ENCODE results near the gene RNF181. TPM values are rescaled to one million over a fixed set of nuclear protein-coding genes. Genes with fewer than 3 reads are reported as not detected.
A peak's percentile ranks its signal among the peaks of the same experiment; 100 is the strongest.
"Not testable (repeated sequence)": the region's sequence is repeated elsewhere in the genome, so short reads cannot be mapped to it uniquely, and the experiment has no call there.

RNF181 gene
- total RNA-seq, 1 donor from 2014 or later, result 74.1 TPM

- peaks cover 10 to 16% (median 11%) of the 10 kb centered on the region in 3 donors for H3K4me1 ChIP-seq (ENCODE audit: control insufficient read depth in 3 of 3, insufficient read depth in 3 of 3, low read length in 3 of 3)
- H3K27me3 ChIP-seq (ENCODE audit: control insufficient read depth in 3 of 3, insufficient read depth in 3 of 3, low read length in 3 of 3), result no peaks in the 10 kb centered on the region
- no peaks in the 10 kb centered on the region for H3K9me3 ChIP-seq (ENCODE audit: control insufficient read depth in 3 of 3, low read length in 3 of 3)
- no peak overlapping the region for H3K4me3 ChIP-seq (ENCODE audit: low read length in 3 of 3)
- peaks cover 38 to 59% (median 46%) of the 10 kb centered on the region in 3 donors for H3K36me3 ChIP-seq (ENCODE audit: control insufficient read depth in 3 of 3, insufficient read depth in 3 of 3, low read length in 3 of 3)
- H3K9ac ChIP-seq (ENCODE audit: low read depth in 1 of 3, low read length in 3 of 3), result no peak overlapping the region
- H3K27ac ChIP-seq (ENCODE audit: low read depth, low read length), result no peak overlapping the region
Measured at GRCh38 chr2:85551698-85552678, 43.6 kb upstream of the RNF181 start.

DNA sequence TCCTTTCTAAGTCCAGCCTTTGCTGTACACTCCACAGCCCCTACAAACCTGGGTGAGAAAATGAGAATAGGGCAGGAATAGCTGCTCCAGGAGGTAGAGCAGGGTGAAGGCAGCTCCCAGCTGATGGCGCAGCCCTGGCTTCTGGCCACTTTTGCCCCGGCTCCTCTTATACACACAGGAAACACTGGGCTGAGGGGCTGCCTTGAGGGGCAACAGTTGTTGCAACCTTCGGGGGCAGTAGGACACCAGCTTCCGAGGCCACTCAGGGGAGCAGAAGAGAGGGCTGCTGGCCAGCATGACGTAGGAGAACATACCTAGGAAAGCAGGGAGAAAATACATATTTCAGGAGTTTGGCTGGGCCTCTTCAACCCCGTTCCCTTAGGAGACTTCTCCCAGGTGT lies 42.4 kb upstream of the RNF181 start:
- Histone ChIP-seq H3K9me3 (ENCODE audit: control insufficient read depth in 3 of 3, low read length in 3 of 3) (no peaks in the 10 kb centered on the region), H3K27me3 (ENCODE audit: control insufficient read depth in 3 of 3, insufficient read depth in 3 of 3, low read length in 3 of 3) (no peaks in the 10 kb centered on the region), H3K4me3 (ENCODE audit: low read length in 3 of 3) (no peak overlapping the region), H3K27ac (ENCODE audit: low read depth, low read length) (no peak overlapping the region), H3K9ac (ENCODE audit: low read depth in 1 of 3, low read length in 3 of 3) (no peak overlapping the region), H3K4me1 (ENCODE audit: control insufficient read depth in 3 of 3, insufficient read depth in 3 of 3, low read length in 3 of 3) (peaks cover 10 to 16% (median 11%) of the 10 kb centered on the region in 3 donors), H3K36me3 (ENCODE audit: control insufficient read depth in 3 of 3, insufficient read depth in 3 of 3, low read length in 3 of 3) (peaks cover 43 to 64% (median 50%) of the 10 kb centered on the region in 3 donors)

- Histone ChIP-seq H3K36me3 (ENCODE audit: control insufficient read depth in 3 of 3, insufficient read depth in 3 of 3, low read length in 3 of 3) (peaks cover 49 to 64% (median 55%) of the 10 kb centered on the region in 3 donors), H3K9ac (ENCODE audit: low read depth in 1 of 3, low read length in 3 of 3) (no peak overlapping the region), H3K9me3 (ENCODE audit: control insufficient read depth in 3 of 3, low read length in 3 of 3) (no peaks in the 10 kb centered on the region), H3K4me3 (ENCODE audit: low read length in 3 of 3) (no peak overlapping the region), H3K4me1 (ENCODE audit: control insufficient read depth in 3 of 3, insufficient read depth in 3 of 3, low read length in 3 of 3) (peaks cover 10 to 20% (median 19%) of the 10 kb centered on the region in 3 donors), H3K27me3 (ENCODE audit: control insufficient read depth in 3 of 3, insufficient read depth in 3 of 3, low read length in 3 of 3) (no peaks in the 10 kb centered on the region), H3K27ac (ENCODE audit: low read depth, low read length) (no peak overlapping the region)
Measured at GRCh38 chr2:85554980-85555612, 40.4 kb upstream of the RNF181 start.

- Histone ChIP-seq H3K27me3 (ENCODE audit: control insufficient read depth in 3 of 3, insufficient read depth in 3 of 3, low read length in 3 of 3) (no peaks in the 10 kb centered on the region), H3K36me3 (ENCODE audit: control insufficient read depth in 3 of 3, insufficient read depth in 3 of 3, low read length in 3 of 3) (peaks cover 40 to 45% (median 40%) of the 10 kb centered on the region in 3 donors), H3K4me1 (ENCODE audit: control insufficient read depth in 3 of 3, insufficient read depth in 3 of 3, low read length in 3 of 3) (peaks cover 10 to 25% (median 16%) of the 10 kb centered on the region in 3 donors), H3K4me3 (ENCODE audit: low read length in 3 of 3) (no peak overlapping the region), H3K9me3 (ENCODE audit: control insufficient read depth in 3 of 3, low read length in 3 of 3) (no peaks in the 10 kb centered on the region), H3K27ac (ENCODE audit: low read depth, low read length) (no peak overlapping the region), H3K9ac (ENCODE audit: low read depth in 1 of 3, low read length in 3 of 3) (no peak overlapping the region)
Measured at GRCh38 chr2:85557130-85557529, 38.4 kb upstream of the RNF181 start.

DNA sequence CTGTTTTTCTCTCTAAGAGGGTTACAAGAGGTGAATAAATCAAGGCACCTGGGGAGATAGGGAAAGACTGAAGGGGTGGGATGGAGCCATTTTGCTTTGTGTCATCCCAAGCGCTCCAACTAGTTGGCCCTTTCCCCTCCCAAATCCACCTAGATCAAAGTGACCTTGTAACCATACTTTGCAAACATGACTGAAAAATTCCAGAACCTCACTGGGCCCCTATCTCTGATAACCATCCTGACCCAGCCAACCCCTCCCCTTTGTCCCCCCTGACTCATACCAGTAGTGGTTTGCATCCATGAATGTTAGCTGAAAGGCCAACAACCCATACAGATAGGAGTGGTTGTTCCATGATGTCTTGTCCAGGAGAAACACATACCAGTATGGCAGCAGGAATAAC lies 37.4 kb upstream of the RNF181 start:
- Histone ChIP-seq H3K36me3 (ENCODE audit: control insufficient read depth in 3 of 3, insufficient read depth in 3 of 3, low read length in 3 of 3) (peaks cover 30 to 37% (median 33%) of the 10 kb centered on the region in 3 donors), H3K9me3 (ENCODE audit: control insufficient read depth in 3 of 3, low read length in 3 of 3) (no peaks in the 10 kb centered on the region), H3K4me3 (ENCODE audit: low read length in 3 of 3) (no peak overlapping the region), H3K27ac (ENCODE audit: low read depth, low read length) (no peak overlapping the region), H3K9ac (ENCODE audit: low read depth in 1 of 3, low read length in 3 of 3) (peak overlapping the region in 1 of 3 donors; percentile 11), H3K27me3 (ENCODE audit: control insufficient read depth in 3 of 3, insufficient read depth in 3 of 3, low read length in 3 of 3) (no peaks in the 10 kb centered on the region), H3K4me1 (ENCODE audit: control insufficient read depth in 3 of 3, insufficient read depth in 3 of 3, low read length in 3 of 3) (peaks cover 10 to 23% (median 16%) of the 10 kb centered on the region in 3 donors)

DNA sequence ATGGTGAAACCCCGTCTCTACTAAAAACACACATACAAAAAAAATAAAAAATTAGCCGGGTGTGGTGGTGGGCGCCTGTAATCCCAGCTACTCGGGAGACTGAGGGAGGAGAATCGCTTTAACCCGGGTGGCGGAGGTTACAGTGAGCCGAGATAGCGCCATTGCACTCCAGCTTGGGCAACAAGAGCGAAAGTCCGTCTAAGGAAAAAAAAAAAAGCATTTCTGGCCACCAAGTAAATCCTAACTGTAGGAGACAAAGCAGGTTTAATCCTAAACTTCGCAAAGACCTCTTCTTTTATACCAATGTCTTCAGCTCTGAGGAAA lies 35.2 kb upstream of the RNF181 start:
- peak overlapping the region; percentile 97 to 99 (median 97) for H3K4me3 ChIP-seq (ENCODE audit: low read length in 3 of 3)
- not testable (repeated sequence) for H3K27ac ChIP-seq (ENCODE audit: low read depth, low read length); H3K9me3 ChIP-seq (ENCODE audit: control insufficient read depth in 3 of 3, low read length in 3 of 3); H3K27me3 ChIP-seq (ENCODE audit: control insufficient read depth in 3 of 3, insufficient read depth in 3 of 3, low read length in 3 of 3)
- peaks cover 10 to 23% (median 16%) of the 10 kb centered on the region in 3 donors for H3K4me1 ChIP-seq (ENCODE audit: control insufficient read depth in 3 of 3, insufficient read depth in 3 of 3, low read length in 3 of 3)
- peak overlapping the region; percentile 96 to 100 (median 98) for H3K9ac ChIP-seq (ENCODE audit: low read depth in 1 of 3, low read length in 3 of 3)
- H3K36me3 ChIP-seq (ENCODE audit: control insufficient read depth in 3 of 3, insufficient read depth in 3 of 3, low read length in 3 of 3), result peaks cover 14 to 17% (median 16%) of the 10 kb centered on the region in 3 donors

- peaks cover 10 to 23% (median 16%) of the 10 kb centered on the region in 3 donors for H3K4me1 ChIP-seq (ENCODE audit: control insufficient read depth in 3 of 3, insufficient read depth in 3 of 3, low read length in 3 of 3)
- no peaks in the 10 kb centered on the region for H3K9me3 ChIP-seq (ENCODE audit: control insufficient read depth in 3 of 3, low read length in 3 of 3)
- H3K4me3 ChIP-seq (ENCODE audit: low read length in 3 of 3), result peak overlapping the region; percentile 97 to 99 (median 97)
- peak overlapping the region; percentile 80 for H3K27ac ChIP-seq (ENCODE audit: low read depth, low read length)
- H3K9ac ChIP-seq (ENCODE audit: low read depth in 1 of 3, low read length in 3 of 3), result peak overlapping the region; percentile 96 to 100 (median 98)
- H3K27me3 ChIP-seq (ENCODE audit: control insufficient read depth in 3 of 3, insufficient read depth in 3 of 3, low read length in 3 of 3), result no peaks in the 10 kb centered on the region
- H3K36me3 ChIP-seq (ENCODE audit: control insufficient read depth in 3 of 3, insufficient read depth in 3 of 3, low read length in 3 of 3), result peaks cover 12 to 16% (median 15%) of the 10 kb centered on the region in 3 donors
Measured at GRCh38 chr2:85560812-85561279, 34.7 kb upstream of the RNF181 start.

GRCh38 chr2:85561280-85562212 lies 34.0 kb upstream of the RNF181 start, which contains the start of gene GGCX:
Gene GGCX, minus strand, starts transcription at chr2:85561493. Its CDS starts 65 bp downstream, at chr2:85561428.
- Histone ChIP-seq H3K9ac (ENCODE audit: low read depth in 1 of 3, low read length in 3 of 3) (peak within 1 kb of the TSS; percentile 96 to 100 (median 98)), H3K27me3 (ENCODE audit: control insufficient read depth in 3 of 3, insufficient read depth in 3 of 3, low read length in 3 of 3) (no peaks in the 10 kb centered on the region), H3K36me3 (ENCODE audit: control insufficient read depth in 3 of 3, insufficient read depth in 3 of 3, low read length in 3 of 3) (peaks cover 12 to 15% (median 13%) of the 10 kb centered on the region in 3 donors), H3K4me1 (ENCODE audit: control insufficient read depth in 3 of 3, insufficient read depth in 3 of 3, low read length in 3 of 3) (peaks cover 10 to 23% (median 16%) of the 10 kb centered on the region in 3 donors), H3K27ac (ENCODE audit: low read depth, low read length) (peak within 1 kb of the TSS; percentile 80), H3K9me3 (ENCODE audit: control insufficient read depth in 3 of 3, low read length in 3 of 3) (no peaks in the 10 kb centered on the region), H3K4me3 (ENCODE audit: low read length in 3 of 3) (peak within 1 kb of the TSS; percentile 97 to 99 (median 97))

DNA sequence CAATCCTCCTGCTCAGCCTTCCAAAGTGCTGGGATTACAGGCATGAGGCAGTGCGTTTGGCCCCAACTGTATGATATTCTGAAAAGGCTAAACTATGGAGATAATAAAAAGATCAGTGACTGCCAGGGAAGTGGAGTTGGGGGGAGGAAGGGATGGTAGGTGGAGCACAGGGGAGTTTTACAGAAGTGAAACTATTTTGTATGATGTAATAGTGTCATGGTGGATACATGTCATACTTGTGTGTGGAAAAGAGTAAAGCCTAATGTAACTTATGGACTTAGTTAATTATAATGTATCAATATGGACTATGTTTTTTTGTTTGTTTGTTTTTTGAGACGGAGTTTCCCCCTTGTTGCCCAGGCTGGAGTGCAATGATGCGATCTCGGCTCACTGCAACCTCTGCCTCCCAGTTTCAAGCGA lies 31.4 kb upstream of the RNF181 start:
- Histone ChIP-seq H3K4me3 (ENCODE audit: low read length in 3 of 3) (no peak overlapping the region), H3K27ac (ENCODE audit: low read depth, low read length) (no peak overlapping the region), H3K9me3 (ENCODE audit: control insufficient read depth in 3 of 3, low read length in 3 of 3) (no peaks in the 10 kb centered on the region), H3K4me1 (ENCODE audit: control insufficient read depth in 3 of 3, insufficient read depth in 3 of 3, low read length in 3 of 3) (peaks cover 10 to 20% (median 16%) of the 10 kb centered on the region in 3 donors), H3K36me3 (ENCODE audit: control insufficient read depth in 3 of 3, insufficient read depth in 3 of 3, low read length in 3 of 3) (peaks cover 0 to 1% (median under 1%) of the 10 kb centered on the region in 3 donors), H3K27me3 (ENCODE audit: control insufficient read depth in 3 of 3, insufficient read depth in 3 of 3, low read length in 3 of 3) (no peaks in the 10 kb centered on the region), H3K9ac (ENCODE audit: low read depth in 1 of 3, low read length in 3 of 3) (no peak overlapping the region)

Data from skeletal muscle tissue (tissue), 4 donors.